GM18858 (cell line): Measurements from ENCODE around the gene MTMR6.

ENCODE experiments used
- ATAC-seq: cut with Tn5 transposase; IDR thresholded peaks from one replicate; pipeline ENCODE4 v1.9.1; 2021; ENCODE audit not compliant: unreplicated experiment

The MTMR6 gene

GRCh38 chr13:25224151-25224550, 63.1 kb downstream of the MTMR6 start:
- no peak for ATAC-seq

GRCh38 chr13:25222740-25223139, 64.5 kb downstream of the MTMR6 start:
- ATAC-seq: no peak

- ATAC-seq: no peak
Observed at GRCh38 chr13:25218019-25218418, 69.3 kb downstream of the MTMR6 start.

DNA sequence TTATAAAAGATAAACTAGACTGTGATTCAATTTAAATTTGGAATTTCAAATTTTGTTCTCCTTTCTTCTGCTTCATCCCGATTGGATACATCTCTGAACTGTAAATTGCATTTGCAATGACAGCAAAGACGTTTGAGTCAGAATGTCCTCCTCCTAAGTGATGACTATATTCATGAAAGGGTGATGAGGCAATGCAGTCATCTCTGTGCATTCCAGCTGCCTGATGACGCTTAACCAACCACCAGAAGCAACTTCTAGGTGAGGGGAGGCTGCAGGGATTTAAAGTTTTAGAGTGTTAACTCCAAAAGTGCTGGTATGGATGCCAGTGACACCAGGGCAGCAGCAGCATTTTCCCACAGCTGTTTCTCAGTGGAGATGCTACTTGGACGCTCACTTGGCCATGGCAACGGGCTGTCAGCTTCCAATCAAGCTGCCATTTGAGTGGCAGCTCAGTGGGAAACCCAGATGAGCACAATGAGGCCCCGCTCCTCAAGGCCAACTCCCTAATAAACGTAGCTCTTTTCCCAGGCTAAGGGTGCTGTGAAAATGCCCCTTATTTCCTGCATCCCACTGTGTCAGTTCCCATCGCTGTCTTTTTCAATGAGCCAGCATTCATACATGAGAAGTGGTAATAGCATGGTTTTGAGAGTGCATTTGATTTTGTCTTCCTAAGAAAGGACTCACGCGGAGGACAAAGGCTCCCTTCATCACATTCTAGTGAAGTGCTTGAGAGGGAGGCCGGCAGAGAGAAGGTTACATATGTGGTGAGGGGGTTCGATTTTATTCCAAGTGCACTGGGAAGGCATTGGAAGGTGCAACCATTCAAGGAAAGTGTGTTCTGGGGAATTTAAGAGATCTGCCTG, 70.0 kb downstream of the MTMR6 start:
- no peak for ATAC-seq

DNA sequence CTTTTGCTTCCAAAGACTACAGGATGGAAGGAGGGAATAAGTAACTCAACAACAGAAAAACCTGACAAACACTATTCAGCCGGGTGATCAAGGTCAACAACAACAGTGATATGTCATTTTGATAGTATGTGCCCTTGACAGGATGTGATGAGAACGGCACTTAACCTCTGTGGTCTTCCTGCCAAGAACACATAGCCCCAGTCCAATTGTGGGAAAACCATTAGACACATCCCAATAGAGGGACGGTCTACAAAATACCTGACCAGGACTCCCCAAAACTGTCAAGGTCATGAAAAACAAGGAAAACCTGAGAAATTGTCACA, 72.1 kb downstream of the MTMR6 start:
- no peak for ATAC-seq

- ATAC-seq: no peak
Observed at GRCh38 chr13:25214491-25215252, 72.6 kb downstream of the MTMR6 start.

DNA sequence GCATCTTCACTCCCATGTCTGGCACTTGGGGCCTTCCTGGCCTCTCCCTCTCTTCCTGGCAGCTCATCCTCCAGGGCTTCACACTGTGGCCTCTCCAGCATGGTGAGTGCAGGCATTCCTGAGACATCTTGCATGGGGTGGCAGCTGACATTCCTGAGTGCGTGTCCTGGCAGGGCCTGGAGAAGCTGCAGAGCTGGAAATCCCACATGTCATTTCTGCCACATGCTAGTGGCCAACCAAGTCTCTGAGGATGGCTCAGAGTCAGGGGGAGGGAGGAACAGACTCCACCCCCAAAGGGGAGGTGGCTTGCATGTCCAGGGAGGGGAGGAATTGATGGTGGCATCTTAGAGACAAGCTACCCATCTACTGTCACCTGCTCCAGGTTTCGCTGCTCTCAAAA, 73.6 kb downstream of the MTMR6 start:
- no peak for ATAC-seq

GRCh38 chr13:25210842-25211569, 76.3 kb downstream of the MTMR6 start:
- ATAC-seq: no peak

DNA sequence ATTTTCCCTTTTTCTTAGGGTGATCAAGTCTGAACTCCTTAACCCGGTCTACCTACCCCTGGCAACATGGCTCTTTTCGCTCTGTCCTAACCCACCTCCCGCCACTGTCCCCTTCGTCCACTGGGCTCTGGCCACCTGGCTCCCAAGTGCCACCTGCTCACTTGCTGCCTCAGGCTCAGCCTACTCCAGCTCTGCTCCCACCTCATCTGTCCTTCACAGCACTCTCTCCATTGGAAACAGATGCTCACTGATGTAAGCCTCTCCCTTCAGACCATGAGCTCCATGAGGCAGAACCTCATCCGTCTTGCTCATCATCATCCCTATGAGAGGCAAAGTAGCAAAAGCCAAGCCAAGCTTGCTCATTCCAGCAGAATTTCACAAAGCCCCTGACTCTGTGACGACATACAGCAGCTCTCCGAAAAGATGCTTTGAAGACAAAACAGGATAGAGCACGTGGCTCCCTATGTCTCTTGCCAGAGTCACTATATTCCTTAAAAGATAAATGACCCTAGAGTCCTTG, 79.9 kb downstream of the MTMR6 start:
- ATAC-seq: no peak

DNA sequence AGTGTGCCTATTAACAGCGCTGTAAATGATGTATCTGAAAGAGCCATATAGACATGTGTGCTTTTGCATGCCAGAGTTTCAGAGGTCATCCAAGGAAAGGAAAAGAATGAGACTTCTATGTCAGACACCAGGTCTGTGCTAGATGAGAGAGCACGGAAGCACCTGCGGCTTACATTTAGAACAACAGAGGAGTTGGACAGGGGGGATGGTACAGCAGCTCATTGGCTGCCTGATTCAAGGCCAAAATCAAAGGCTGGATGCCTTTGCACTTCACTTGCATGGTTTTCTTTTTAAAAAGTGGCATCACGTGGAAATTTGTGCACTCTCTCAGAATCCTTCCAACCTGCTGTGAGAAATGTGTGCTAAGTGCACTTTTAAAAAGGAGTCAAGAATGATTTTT, 82.4 kb downstream of the MTMR6 start:
- ATAC-seq: no peak

DNA sequence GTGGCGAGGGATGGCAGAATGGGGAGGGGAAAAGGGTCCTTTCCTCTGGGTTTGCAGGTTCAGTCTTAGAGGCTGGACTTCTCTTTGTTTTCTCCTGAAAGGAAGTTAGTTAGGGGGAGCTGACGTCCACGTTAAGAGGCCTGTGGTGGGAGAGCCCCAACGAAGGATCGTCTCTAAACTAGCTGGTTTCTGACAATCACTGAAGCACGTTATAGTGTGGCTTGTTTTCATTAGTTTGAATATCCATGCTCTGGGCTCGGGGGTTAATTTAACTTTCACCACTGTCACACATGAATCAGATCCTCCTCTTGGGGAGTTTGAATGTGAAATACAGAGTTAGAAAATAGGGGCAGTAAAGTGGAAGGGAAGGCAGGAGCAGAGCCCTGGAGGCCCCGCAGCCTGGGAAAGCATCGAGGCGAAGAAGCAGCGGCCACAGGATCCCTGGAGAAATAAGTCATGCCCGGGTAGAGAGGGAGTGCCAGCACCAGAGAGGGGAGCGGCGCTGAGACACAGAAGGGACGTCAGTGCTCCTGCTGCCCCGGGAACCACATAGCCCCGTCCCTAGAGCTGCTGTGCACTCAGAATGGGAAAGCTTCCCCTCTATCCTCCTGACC, 84.1 kb downstream of the MTMR6 start:
- ATAC-seq: no peak

- ATAC-seq: no peak
Observed at GRCh38 chr13:25200783-25201182, 86.5 kb downstream of the MTMR6 start.

DNA sequence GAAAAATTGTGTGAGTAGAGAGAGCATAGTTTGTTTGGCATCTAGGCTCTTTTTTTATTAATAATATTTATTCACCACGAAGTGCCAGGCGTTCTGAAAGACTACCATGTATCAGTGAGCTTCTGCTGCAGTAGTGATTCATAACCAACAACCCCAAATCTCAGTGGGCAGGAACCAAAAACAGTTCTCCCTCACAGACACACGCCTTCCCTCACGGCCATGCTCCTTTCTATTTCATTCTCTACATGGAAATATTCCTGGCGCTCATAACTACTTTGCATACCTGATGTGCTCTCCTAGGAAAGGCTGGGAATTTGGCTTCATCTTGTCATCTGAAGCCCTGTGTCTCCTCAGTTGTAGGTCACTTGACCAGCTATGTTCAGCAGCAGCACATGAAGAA, 88.6 kb downstream of the MTMR6 start:
- ATAC-seq: no peak

DNA sequence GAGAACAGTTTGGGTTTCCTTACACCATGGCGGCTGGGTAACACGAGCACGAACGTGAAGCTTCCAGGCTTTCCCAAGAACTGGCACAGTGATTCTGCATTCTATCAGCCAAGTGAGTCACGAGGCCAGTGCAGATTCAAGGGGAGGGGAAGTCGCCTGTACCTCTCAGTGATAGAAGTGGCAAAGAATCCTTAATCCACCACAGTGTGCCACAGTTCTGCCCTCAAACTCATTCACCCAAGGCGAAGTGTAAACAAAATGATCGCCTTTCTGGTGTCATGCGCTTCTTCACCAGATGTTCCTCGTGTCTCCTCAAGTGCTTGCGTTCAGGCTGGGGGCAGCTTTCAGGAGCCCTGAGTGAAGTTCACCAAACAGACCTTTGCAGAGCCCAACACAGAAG, 90.3 kb downstream of the MTMR6 start:
- ATAC-seq: no peak
